Hematopoietic multipotent progenitor cell treated with erythropoietin and hydrocortisone succinate and interleukin-3 and kit ligand, for 15 days (in vitro differentiated cells): ENCODE results near the gene ZNF606.
A peak's percentile ranks its signal among the peaks of the same experiment; 100 is the strongest.

ENCODE experiments used
- DNase-seq: peaks from one replicate; pipeline ENCODE4 v3.0.0-alpha.2; 2015; ENCODE audit warnings: low spot score

Gene ZNF606

DNA sequence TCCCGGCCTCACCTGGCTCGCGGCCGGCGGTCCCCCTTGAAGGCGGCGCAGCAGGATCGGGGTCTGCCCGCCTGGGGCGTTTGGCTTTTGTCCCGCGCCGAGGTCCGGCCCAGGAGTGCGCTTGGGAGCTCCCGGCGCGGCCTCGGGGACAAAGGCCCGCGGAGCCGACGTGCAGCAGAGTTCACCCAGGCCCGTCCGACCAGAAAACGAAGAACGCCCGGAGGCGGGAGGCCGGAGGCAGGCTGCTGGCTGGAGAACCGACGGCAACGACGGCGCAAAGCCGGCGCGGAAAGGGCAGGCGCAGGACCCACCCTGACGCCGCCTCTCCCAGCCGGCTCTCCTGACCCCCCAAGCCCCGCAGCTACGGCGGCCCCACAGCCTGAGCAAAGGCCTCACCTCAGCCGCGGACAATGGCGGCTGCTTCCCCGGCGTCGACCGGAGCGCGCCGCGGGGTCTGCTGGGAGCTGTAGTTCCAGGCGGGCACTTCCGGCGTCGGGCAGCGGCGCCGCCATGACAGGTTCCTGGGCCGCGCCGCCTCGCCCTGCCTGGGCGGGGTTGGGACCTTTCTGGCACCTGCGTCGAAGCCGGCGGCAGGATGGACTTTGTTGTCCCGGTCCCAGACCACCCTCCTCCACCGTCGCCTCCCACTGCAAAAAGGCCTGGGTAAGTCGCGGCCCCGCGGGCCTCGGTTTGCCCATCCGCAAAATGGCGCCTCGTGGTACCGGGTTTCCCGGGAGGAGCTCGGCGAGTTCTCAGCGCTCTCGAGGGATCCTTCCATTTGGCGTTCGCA is at the start of gene ZNF606:
Gene ZNF606, minus strand, starts transcription at position 437 of the 790 bp plus-strand sequence. CDS start 1,501 bp downstream, outside the sequence.
- peak; percentile 81 for DNase-seq

DNA sequence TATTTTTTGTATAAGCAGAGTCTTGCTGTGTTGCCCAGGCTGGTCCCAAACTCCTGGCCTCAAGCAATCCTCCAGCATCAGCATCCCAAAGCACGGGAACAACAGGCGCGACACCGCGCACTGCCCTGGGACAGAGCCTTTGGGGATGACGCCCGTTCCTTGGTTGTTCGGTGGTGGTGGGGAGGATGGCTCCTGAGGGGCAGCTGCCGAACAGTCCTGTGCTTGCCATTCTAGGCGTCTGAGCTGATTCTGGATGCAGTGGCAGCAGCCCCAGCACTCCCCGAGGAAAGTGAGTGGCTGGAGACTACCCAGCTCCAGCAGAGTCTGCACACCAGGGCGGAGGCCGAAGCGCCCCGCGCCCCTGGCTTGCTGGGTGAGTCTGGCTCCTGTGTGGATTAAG is 49.6 kb upstream of the ZNF606 start:
- DNase-seq = no peak

DNA sequence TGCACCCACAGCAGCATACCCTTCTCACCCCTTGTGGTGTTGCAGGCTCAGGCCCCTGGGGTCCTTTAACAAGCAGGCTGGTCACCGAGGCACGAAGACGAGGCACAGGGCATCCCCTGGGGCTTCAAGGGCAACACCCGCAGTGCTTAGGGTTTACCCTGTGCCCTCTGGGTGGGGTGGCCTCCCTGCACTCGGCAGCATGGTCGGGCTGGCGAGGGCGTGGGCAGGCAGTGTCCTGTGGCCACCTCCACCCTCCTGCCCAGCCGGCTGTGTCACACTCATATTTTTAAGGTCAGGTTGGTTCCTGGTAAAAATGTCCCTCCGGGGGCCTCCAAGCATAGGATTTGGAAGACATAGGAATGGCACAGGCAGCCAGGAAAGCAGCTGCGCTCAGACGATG is 45.1 kb upstream of the ZNF606 start:
- no peak for DNase-seq

DNA sequence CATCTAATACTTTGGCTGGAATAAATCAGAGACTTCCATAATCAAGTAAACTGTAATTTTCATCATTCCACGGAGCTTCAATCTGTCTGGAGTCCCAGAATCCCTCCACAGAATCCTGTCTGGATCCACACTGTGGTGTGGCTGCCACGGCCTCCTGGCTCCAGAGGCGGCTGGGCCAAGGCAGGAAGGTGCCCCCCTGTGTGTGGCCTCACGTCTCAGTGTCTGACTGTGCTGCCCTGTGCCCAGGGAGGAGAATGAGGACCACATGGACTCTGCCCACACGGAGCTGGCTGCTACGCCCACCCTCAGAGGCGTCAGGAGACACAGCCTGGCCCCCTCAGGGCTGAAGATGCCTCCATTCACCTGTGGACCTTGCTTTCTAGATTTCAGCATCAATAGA is 44.2 kb upstream of the ZNF606 start:
- DNase-seq = no peak

DNA sequence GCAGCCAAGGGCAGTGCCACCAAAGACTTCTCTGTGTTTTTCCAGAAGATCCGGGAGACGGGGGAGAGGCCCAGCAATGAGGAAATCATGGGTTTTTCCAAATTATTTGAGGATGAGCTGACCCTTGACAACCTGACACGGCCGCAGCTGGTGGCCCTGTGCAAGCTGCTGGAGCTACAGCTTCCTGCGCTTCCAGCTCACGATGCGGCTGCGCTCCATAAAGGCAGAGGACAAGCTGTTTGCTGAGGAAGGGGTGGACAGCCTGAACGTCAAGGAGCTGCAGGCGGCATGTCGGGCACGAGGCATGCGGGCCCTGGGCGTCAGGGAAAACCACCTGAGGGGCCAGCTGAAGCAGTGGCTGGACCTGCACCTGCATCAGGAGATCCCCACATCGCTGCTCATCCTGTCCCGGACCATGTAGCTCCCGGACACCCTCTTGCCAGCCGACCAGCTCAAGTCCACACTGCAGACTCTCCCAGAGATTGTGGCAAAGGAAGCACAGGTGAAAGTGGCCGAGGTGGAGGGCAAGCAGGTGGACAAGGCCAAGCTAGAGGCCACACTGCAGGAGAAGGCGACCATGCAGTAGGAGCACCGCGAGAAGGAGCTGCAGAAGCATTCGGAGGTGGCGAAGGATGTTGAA is 42.9 kb upstream of the ZNF606 start:
- no peak for DNase-seq

DNA sequence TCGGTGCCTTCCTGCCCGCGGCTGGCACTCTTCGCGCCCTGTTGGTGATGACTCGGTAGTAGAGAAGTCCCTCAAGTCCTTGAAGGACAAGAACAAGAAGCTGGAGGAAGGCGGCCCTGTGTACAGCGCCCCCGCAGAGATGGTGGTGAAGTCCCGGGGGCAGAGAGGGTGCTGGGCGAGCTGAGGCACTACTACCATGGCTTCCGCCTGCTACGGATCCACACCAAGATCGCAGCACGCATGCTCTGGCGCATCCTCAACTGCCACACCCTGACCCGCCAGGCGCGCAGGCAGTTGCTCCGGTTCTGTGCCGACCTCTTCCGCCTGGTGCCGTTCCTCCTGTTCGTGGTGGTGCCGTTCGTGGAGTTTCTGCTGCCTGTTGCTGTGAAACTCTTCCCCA is 42.3 kb upstream of the ZNF606 start:
- no peak for DNase-seq

DNA sequence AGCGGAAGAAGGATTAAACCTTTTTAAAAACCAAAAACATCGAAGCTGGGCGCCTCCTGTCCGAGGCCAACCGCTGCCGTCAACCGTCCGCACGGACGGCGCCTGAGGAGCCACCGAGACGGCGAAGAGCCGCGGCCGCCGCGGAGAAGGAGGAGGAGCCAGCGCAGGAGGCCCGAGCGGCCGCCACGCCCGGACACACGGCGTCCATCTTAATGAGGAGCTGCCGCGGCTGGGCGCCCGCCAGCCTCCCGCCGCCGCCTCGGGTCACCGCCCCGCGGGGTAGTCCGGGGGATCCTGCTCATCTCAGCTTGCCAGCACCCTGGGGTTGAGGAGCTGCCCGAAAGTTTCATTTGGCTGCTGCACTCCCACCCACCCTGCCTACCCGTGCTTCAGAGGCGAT is 41.8 kb upstream of the ZNF606 start:
- no peak for DNase-seq

DNA sequence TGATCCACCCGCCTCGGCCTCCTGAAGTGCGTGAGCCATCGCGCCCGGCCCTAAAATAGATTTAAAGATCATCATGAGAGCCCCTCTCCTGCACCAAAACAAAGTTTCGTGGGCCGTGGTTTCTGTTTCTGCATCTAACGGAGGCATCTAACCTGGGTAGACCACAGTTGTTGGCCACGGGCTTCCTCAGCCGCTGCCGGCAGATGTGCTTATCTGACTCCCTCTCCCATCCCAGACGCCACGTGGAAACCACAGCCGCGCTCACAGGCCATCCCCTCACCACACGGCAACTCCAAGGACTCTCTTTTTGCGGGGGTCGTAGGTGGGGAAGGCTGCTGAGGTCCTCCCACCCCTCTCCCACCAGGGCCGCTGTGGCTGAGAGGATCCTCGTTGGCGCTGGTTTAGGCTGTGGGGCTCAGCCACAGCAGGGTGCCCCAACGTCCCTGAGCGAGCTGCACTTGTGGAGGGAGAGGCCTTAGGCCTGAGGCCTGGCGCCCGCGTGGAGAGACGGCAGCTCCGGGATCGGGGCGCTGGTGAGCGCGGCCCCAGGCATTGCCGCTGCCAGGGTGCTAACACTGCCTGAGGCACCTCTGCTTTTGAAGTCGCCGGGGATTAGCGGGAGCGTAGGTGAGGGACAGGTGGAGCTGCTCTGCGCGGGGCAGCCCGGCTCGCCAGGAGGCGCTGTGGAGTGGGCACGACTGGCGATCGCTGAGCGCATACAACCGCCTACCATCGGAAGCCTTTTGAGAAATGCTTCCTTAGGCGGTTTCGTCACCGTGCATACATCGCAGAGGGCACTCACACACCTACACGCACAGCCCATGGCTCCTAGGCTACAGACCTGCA is 40.1 kb upstream of the ZNF606 start:
- DNase-seq = no peak

DNA sequence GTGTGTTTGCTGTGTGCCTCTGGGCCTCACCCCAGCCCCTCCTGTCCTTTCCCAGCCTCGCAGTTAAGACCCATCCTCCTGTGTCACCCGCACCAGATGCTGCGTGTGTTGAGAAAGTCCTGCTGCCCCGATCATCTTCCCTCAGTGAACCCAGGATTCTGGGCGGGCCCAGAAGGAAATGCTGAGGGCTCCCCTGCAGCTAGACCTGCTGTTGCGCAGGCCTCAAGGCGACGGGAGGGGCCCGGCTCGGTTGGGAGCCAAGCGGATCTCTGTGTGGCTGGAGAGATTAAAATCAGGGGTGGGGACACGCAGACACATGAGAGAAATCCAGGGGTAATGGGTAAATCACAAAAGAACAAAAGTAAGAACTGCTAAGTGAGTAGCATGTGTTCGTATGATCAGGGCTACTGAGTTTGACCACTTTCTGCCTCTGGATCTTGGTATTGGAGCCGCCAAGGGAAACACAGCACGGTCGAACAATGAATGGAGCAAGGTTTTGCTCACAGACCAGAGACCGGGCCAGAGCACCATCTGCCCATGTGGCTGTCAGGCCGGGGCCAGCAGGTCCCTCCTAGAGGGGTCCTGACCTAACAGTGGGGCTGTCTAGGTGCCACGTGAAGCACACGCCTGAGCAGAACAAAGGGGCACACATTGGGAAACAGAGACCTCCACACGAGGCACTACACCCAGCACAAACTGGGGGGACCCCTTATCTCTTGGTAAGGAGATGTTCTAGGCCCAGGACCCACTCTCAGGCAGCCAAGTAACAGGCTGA is 38.3 kb upstream of the ZNF606 start:
- no peak for DNase-seq

DNA sequence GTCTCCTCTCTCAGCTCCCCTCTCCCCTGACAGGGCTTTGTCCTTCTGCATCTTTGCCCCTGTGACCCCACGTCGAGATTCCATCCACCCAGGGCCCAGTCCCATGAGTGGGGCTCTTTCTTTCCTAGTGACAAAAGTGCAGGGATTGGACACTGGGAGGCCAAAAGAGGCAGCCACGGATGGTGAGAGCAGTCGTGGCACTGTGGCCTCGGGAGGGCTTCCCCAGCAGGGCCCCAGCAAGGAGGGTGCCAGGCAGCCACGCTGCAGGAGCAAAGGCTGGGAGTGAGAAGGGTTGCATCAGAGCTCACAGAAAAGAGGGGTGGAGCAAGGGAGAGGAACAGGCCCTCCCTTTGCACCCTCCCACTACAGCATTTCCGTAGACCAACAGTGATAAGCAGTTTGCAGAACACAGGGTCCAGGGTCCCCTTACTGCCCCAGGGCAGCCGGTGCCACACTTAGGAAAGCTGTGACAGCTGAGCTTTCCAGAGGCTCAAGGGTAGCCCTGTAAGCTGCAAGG is 36.1 kb upstream of the ZNF606 start:
- no peak for DNase-seq

DNA sequence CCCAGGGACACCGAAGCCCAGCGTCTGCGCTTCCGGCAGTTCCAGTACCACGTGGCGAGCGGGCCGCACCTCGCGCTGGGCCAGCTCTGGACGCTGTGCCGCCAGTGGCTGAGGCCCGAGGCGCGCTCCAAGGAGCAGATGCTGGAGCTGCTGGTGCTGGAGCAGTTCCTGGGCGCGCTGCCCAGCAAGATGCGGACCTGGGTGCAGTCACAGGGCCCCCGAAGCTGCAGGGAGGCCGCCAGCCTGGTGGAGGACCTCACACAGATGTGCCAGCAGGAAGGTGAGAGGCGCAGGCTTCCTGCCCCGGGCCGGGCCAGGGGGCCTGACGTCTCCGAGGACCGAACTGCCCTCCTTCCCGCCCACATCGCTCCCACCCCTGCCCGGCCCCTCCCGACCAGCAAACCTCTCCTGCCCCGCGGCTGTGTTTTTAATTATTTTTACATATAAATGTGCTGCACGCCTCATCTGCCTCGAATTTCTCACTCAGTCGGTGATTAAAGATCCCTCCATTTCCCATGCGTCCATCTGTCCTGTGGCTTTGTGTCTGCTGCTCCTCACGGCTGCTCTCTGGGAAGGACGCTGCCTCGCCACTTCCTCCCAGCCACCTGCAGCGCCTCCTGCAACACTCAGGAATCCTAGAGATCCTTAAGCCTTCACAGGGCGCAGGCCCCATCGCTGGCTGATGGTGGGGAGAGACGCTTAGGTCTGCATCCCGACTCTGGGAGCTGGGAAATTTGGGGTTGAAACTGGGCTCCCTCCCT is 35.5 kb upstream of the ZNF606 start:
- no peak for DNase-seq

DNA sequence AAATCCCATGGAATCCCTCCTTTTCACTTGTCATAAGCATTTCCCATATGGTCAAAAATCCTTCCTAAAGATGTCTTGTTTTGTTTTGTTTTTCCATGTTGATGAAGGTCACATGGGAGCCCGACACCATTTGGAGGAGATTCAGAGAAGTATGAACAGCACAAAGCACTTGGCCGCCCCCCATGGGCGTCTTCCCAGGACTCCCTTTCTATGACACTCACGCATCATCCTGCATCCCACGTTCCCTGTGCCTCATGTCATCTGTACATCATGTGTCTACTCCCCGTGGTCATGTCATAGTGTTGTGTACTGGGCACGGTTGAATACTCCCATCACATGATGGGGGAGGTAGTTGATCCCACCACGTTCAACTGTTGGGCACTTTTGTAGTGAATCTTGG is 33.2 kb upstream of the ZNF606 start:
- no peak for DNase-seq

DNA sequence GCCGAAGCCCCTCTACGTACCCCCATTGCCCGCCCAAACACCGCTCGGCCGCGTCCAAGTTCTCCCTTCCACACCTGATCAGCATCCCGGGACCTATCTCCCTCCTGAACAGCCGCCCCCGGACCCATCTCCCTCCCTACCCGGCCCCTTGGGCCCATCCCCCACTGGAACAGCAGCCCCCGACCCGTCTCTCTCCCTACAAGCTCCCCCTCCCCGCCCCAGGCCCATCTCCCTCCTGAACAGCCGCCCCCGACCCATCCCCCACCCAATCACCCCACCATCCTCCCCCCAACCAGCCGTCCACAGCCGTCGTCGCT is 31.8 kb upstream of the ZNF606 start:
- no peak for DNase-seq

DNA sequence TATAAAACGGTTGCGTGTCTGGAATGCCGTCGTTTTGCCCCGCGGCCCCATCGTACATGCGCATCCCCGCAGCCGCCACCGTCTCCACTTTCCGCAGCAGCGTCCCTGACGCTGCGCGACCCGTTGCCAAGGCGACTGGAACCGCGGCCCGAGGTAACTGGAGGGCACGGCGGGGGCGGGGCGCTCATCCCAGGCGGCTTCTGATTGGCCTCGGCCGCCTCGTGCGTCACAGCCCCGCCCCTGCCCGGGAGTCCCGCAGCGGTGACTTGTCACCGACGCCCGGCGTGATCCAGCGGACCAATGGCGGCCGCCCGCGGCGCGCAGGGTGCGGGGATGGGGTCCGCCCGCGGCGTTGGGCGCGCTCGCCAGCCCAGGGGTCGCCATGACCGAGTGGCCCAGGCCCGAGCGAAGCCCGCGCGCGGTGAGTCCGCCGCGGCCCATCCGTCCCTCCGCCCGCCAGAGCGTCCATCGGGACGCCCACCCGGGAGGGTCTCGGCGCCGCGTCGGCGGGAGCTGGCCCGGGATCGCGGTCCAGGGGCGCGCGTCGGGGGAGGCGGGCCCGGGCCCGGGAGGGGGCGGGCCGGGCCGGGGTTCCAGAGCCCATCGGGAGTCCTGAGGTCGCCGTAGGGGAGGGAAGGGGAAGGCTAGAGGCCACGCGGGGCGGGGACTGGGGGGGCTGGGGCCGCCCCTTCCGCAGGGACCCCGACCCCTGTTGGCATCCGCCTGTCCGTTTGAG is 31.3 kb upstream of the ZNF606 start, which contains the start of gene ZSCAN1:
Gene ZSCAN1, plus strand, starts transcription at position 285 of the 736 bp plus-strand sequence. CDS start 3,812 bp downstream, outside the sequence.
- DNase-seq = no peak

DNA sequence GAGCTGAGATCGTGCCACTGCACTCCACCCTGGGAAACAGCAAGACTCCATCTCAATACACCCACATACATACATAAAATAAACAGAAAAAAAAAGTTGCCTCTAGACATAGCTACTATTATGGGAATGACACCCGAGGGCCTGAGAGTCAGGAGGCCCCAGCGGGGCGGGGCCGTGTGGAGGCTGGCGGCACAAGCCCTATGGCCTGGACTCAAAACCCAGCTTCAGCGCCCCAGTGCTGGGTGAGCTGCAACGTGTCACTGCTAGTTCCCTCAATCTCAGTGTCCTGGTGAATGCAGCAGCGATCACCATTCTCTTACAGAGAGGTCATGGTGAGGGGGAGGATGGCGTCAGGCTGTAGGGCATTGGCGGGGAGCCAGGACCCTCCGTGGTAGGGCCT is 22.0 kb upstream of the ZNF606 start:
- no peak for DNase-seq

DNA sequence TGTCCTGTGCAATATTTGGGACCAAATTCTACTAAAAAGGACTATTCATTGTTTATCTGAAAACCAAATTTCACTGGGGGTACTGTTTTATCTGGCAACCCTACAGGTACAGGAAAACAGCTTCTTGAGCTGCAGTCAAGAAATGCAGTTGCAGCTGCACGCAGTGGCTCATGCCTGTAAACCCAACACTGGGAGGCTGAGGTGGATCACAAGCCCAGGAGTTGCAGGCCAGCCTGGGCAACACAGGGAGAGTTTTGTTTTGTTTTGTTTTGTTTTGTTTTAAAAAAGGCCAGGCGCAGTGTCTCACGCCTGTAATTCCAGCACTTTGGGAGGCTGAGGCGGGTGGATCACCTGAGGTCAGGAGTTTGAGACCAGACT is 19.7 kb upstream of the ZNF606 start:
- DNase-seq = no peak

DNA sequence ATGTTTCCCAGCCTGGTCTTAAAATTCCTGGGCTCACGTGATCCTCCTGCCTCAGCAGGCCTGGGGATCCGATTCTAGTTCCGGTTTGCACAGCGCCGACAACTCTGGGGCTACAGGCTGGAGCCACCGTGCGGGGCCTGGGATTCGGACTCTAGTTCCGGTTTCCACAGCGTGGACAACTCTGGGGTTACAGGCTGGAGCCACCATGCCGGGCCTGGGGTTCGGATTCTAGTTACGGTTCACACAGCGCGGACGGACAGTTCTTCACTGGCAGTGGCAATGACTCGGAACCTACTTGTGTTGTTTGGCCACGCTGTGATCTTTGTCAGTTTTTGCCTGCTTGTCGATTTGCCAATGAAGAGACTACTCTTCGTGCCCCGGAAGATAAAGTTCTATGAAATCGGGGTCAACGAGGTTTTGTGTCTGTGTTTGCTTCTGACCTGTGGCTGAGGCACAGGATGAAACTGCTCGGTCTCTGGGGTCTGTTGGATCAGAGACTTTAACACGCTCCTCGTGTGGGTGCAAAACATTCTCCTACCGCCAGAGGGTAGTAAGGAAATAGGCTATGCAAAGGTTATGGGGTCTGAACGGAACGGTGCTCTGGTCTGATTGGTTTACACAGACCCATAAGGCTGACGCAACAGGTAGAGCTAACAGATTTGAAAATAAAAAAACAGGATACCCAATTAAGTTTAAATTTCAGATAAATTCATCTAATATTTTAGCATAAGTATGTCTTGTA is 19.1 kb upstream of the ZNF606 start:
- DNase-seq = peak; percentile 2

DNA sequence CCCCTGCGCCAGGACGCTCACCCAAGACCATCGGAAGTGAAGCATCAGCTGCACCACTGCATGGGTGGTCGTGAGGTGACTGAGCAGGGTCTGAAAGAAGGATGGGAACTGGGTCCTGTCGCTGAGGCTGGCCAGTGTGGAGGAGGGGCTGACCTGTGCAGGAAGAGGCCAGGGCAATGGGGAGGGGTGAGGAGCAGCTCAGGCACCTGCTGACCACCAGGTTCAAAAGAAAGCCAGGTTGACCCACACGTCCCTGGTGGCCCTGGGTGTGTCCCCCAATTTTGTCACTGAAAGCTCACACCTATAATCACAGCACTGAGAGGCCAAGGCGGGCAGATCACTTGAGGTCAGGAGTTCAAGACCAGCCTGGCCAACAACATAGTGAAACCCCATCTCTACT is 17.5 kb upstream of the ZNF606 start:
- no peak for DNase-seq

DNA sequence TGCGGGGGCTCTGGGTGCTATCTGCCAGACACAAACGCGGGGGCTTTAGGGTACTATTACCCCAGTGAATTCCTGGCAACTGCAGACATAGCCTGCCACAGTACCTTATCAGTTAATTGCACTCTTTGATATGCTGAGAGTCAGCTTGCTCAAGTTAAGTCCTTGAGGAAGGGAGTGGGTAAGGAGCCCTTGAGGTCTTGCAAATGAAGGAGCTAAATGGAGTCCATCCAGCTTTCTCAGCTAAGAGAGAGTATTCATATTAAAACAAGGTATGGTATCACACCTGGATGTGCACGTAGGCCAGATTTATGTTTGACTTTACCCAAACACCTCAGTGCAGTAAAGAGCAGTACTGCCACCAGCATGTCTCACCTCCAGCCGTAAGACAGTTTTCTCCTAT is 11.5 kb upstream of the ZNF606 start:
- no peak for DNase-seq

DNA sequence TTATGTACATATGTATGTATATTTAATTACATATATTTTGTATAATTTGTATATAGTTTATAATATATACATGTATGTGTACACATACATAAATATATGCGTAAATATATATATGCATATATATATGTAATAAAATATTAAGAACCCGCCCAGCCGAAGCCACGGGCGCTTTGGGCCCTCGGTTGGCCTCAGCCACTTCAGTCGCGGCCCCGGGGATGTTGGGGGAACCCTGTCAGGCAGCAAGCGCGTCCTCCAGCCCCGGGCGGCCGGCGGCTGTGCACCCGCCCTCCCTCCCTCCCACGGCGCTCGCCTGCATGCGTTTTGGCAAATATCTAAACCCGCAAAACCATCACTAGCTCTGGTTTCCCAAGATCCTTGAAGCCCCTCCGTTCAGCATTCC is 7.9 kb upstream of the ZNF606 start:
- DNase-seq = no peak
